ENCODE data around the gene PLPPR3. TPM values are rescaled to one million over a fixed set of nuclear protein-coding genes. Genes with fewer than 3 reads are reported as not detected.

Gene PLPPR3
- total and polyA plus RNA-seq, 5 donors from 2014 or later, result not detected

DNA sequence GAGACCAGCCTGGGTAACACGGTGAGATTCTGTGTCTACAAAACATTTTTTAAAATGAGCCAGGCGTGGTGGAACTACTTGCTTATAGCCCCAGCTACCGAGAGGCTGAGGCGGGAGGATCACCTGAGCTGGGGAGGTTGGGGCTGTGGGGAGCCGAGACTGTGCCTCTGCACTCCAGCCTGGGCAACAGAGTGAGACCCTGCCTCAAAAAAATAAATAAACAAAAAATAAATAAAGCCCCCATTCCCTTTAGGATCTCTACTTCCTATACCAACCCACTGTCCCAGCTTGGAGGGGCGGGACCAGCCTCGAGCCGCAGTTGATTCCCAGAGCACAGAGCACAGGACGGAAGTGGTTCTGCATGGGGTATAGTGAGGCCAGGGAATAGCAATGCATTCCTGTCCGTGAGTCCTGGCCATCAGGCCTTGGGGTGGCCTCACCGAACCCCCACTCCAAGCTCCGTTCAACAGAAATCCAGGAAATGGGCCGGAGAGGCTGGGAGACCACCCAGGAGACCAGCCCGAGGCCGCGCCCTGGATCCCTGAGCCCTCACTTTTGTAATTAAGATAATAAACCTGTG is 29.4 kb downstream of the PLPPR3 start:
- Mint-ChIP-seq H3K27ac (peak overlapping the region in 1 of 3 donors; percentile 31), H3K4me3 (no peak overlapping the region), H3K36me3 (no peaks in the 10 kb centered on the region), H3K27me3 (peaks cover 20% of the 10 kb centered on the region), H3K9me3 (no peaks in the 10 kb centered on the region), H3K4me1 (peaks cover 0 to 9% (median 4%) of the 10 kb centered on the region in 4 donors)
- Histone ChIP-seq H3K9me3 (ENCODE audit: control insufficient read depth in 2 of 2, low read length in 2 of 2) (no peaks in the 10 kb centered on the region), H3K36me3 (ENCODE audit: control insufficient read depth, insufficient read depth, low read length) (no peaks in the 10 kb centered on the region), H3K27ac (ENCODE audit: insufficient read depth, low read length, poor library complexity, severe bottlenecking) (no peak overlapping the region), H3K4me1 (ENCODE audit: control insufficient read depth, insufficient read depth, low read length, poor library complexity, severe bottlenecking) (peaks cover 6% of the 10 kb centered on the region), H3K4me3 (ENCODE audit: low read depth, low read length) (no peak overlapping the region), H3K27me3 (ENCODE audit: control insufficient read depth, insufficient read depth, low read length) (no peaks in the 10 kb centered on the region)
- ATAC-seq (ENCODE audit: low read depth in 2 of 2), result no peak
- DNase-seq, result no peak

- H3K27ac Mint-ChIP-seq, result peak overlapping the region in 2 of 3 donors; percentile 31 to 48
- no peaks in the 10 kb centered on the region for H3K27me3 ChIP-seq (ENCODE audit: control insufficient read depth, insufficient read depth, low read length)
- no peak overlapping the region for H3K4me3 Mint-ChIP-seq
- no peak overlapping the region for H3K4me3 ChIP-seq (ENCODE audit: low read depth, low read length)
- DNase-seq (no peak), ATAC-seq (ENCODE audit: low read depth in 2 of 2) (no peak)
- no peaks in the 10 kb centered on the region for H3K36me3 Mint-ChIP-seq
- H3K27ac ChIP-seq (ENCODE audit: insufficient read depth, low read length, poor library complexity, severe bottlenecking), result no peak overlapping the region
- no peaks in the 10 kb centered on the region for H3K9me3 Mint-ChIP-seq
- no peaks in the 10 kb centered on the region for H3K36me3 ChIP-seq (ENCODE audit: control insufficient read depth, insufficient read depth, low read length)
- H3K4me1 ChIP-seq (ENCODE audit: control insufficient read depth, insufficient read depth, low read length, poor library complexity, severe bottlenecking), result peaks cover 6% of the 10 kb centered on the region
- peaks cover 17% of the 10 kb centered on the region for H3K27me3 Mint-ChIP-seq
- no peaks in the 10 kb centered on the region for H3K9me3 ChIP-seq (ENCODE audit: control insufficient read depth in 2 of 2, low read length in 2 of 2)
- H3K4me1 Mint-ChIP-seq, result peaks cover 0 to 6% (median 2%) of the 10 kb centered on the region in 4 donors
These were observed 30.0 kb downstream of the PLPPR3 start for GRCh38 chr19:791567-792305.

DNA sequence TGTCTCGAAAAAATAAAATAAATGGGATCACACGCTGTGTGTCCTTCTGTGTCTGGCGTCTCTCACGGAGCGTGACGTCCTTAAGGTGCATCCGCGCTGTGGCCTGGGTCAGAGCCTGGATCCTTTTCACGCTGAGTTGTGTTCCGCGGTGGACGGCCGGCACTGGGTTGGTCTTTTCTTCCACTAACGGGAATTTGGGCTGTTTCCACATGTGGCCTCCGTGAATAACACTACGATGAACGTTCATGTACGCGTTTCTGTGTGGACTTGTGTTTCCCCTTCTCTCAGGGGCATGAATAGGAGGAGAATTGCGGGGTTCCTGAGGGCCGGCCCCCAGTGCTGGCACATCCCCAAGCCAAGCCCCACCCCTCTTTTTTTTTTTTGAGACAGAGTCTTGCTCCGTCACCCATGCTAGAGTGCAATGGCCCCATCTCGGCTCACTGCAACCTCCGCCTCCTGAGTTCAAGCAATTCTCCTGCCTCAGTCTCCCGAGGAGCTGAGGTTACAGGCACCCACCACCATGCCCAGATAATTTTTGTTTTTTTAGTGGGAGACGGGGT is 30.7 kb downstream of the PLPPR3 start:
- no peak for ATAC-seq (ENCODE audit: low read depth in 2 of 2)
- Mint-ChIP-seq H3K27ac (no peak overlapping the region), H3K36me3 (no peaks in the 10 kb centered on the region), H3K4me1 (peaks cover 0 to 4% (median 0%) of the 10 kb centered on the region in 4 donors), H3K9me3 (no peaks in the 10 kb centered on the region), H3K27me3 (peaks cover 16% of the 10 kb centered on the region), H3K4me3 (peak overlapping the region in 1 of 4 donors; percentile 30)
- Histone ChIP-seq H3K9me3 (ENCODE audit: control insufficient read depth in 2 of 2, low read length in 2 of 2) (no peaks in the 10 kb centered on the region), H3K4me1 (ENCODE audit: control insufficient read depth, insufficient read depth, low read length, poor library complexity, severe bottlenecking) (no peaks in the 10 kb centered on the region), H3K27ac (ENCODE audit: insufficient read depth, low read length, poor library complexity, severe bottlenecking) (no peak overlapping the region), H3K27me3 (ENCODE audit: control insufficient read depth, insufficient read depth, low read length) (no peaks in the 10 kb centered on the region), H3K36me3 (ENCODE audit: control insufficient read depth, insufficient read depth, low read length) (no peaks in the 10 kb centered on the region), H3K4me3 (ENCODE audit: low read depth, low read length) (no peak overlapping the region)
- no peak for DNase-seq

GRCh38 chr19:789701-790060 is 32.1 kb downstream of the PLPPR3 start:
- DNase-seq, result no peak
- no peaks in the 10 kb centered on the region for H3K36me3 ChIP-seq (ENCODE audit: control insufficient read depth, insufficient read depth, low read length)
- no peaks in the 10 kb centered on the region for H3K27me3 ChIP-seq (ENCODE audit: control insufficient read depth, insufficient read depth, low read length)
- H3K27ac ChIP-seq (ENCODE audit: insufficient read depth, low read length, poor library complexity, severe bottlenecking), result no peak overlapping the region
- no peak overlapping the region for H3K4me3 Mint-ChIP-seq
- no peaks in the 10 kb centered on the region for H3K36me3 Mint-ChIP-seq
- H3K27ac Mint-ChIP-seq, result no peak overlapping the region
- H3K4me3 ChIP-seq (ENCODE audit: low read depth, low read length), result no peak overlapping the region
- ATAC-seq (ENCODE audit: low read depth in 2 of 2), result no peak
- no peaks in the 10 kb centered on the region for H3K9me3 ChIP-seq (ENCODE audit: control insufficient read depth in 2 of 2, low read length in 2 of 2)
- no peaks in the 10 kb centered on the region for H3K4me1 ChIP-seq (ENCODE audit: control insufficient read depth, insufficient read depth, low read length, poor library complexity, severe bottlenecking)
- H3K9me3 Mint-ChIP-seq, result no peaks in the 10 kb centered on the region
- H3K4me1 Mint-ChIP-seq, result peaks cover 0 to 4% (median 0%) of the 10 kb centered on the region in 4 donors
- peaks cover 16% of the 10 kb centered on the region for H3K27me3 Mint-ChIP-seq

DNA sequence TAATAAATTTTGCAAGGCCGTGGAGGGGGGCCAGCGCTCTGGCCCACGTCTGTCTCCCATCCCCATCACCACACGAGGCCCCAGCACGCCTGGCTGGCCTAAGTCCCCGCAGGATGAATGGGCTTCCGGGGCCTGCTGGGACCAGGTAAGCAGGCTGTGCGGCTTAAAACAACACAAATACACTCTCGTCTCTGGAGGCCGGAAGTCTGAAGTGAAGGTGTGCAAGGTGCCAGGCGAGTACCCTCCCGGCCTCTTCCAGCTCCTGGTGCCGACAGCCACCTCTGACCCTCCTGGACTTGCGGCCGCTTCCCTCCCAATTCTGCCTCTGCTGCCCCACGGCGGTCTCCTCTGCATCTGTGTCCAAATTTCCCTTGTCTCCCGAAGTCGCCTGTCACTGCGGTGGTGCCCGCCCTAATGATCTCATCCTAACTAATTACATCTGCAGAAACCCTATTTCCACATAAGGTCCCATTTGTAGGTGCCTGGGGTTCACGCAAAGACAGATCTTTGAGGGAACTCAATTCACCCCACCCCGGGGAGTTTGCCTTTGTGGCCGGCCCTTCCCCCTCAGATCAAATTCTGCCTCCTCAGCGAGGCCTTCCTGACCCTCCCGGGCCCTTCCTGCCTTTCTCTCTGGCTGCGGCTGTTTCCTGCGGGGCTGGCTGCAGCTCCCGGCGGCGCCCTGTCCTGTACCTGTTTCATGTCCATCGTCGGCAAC is 32.6 kb downstream of the PLPPR3 start:
- Mint-ChIP-seq H3K27ac (peak overlapping the region in 1 of 3 donors; percentile 62), H3K4me1 (peaks cover 0 to 4% (median 0%) of the 10 kb centered on the region in 4 donors), H3K27me3 (peaks cover 16% of the 10 kb centered on the region), H3K9me3 (no peaks in the 10 kb centered on the region), H3K4me3 (peak overlapping the region in 1 of 4 donors; percentile 9), H3K36me3 (no peaks in the 10 kb centered on the region)
- no peak overlapping the region for H3K27ac ChIP-seq (ENCODE audit: insufficient read depth, low read length, poor library complexity, severe bottlenecking)
- H3K4me3 ChIP-seq (ENCODE audit: low read depth, low read length), result no peak overlapping the region
- H3K27me3 ChIP-seq (ENCODE audit: control insufficient read depth, insufficient read depth, low read length), result no peaks in the 10 kb centered on the region
- H3K4me1 ChIP-seq (ENCODE audit: control insufficient read depth, insufficient read depth, low read length, poor library complexity, severe bottlenecking), result no peaks in the 10 kb centered on the region
- ATAC-seq (ENCODE audit: low read depth in 2 of 2), result peak in 1 of 2 donors; percentile 25
- no peaks in the 10 kb centered on the region for H3K36me3 ChIP-seq (ENCODE audit: control insufficient read depth, insufficient read depth, low read length)
- peak in 1 of 3 donors; percentile 29 for DNase-seq
- H3K9me3 ChIP-seq (ENCODE audit: control insufficient read depth in 2 of 2, low read length in 2 of 2), result no peaks in the 10 kb centered on the region

DNA sequence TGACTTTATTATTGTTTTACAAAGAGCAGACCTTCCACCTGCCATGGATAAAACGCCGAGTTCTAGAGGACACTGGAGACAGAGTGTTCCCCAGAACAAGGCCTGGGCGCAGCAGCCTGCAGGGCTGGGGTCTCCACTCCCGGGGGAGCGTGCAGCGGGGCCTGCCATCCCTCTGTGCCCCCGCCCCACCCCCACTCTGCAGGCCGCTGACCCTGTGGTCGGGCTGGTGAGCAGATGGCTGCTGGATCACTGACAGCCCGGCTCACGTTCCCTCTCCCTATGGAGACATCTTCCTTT is 33.1 kb downstream of the PLPPR3 start:
- H3K36me3 Mint-ChIP-seq, result no peaks in the 10 kb centered on the region
- Histone ChIP-seq H3K9me3 (ENCODE audit: control insufficient read depth in 2 of 2, low read length in 2 of 2) (no peaks in the 10 kb centered on the region), H3K27ac (ENCODE audit: insufficient read depth, low read length, poor library complexity, severe bottlenecking) (no peak overlapping the region), H3K4me3 (ENCODE audit: low read depth, low read length) (no peak overlapping the region), H3K4me1 (ENCODE audit: control insufficient read depth, insufficient read depth, low read length, poor library complexity, severe bottlenecking) (no peaks in the 10 kb centered on the region), H3K27me3 (ENCODE audit: control insufficient read depth, insufficient read depth, low read length) (no peaks in the 10 kb centered on the region), H3K36me3 (ENCODE audit: control insufficient read depth, insufficient read depth, low read length) (no peaks in the 10 kb centered on the region)
- H3K9me3 Mint-ChIP-seq, result no peaks in the 10 kb centered on the region
- peaks cover 16% of the 10 kb centered on the region for H3K27me3 Mint-ChIP-seq
- peaks cover 0 to 4% (median 0%) of the 10 kb centered on the region in 4 donors for H3K4me1 Mint-ChIP-seq
- no peak for ATAC-seq (ENCODE audit: low read depth in 2 of 2)
- no peak overlapping the region for H3K27ac Mint-ChIP-seq
- DNase-seq, result no peak
- peak overlapping the region in 1 of 4 donors; percentile 9 for H3K4me3 Mint-ChIP-seq

GRCh38 chr19:787536-787935 is 34.2 kb downstream of the PLPPR3 start:
- Histone ChIP-seq H3K4me3 (ENCODE audit: low read depth, low read length) (no peak overlapping the region), H3K27ac (ENCODE audit: insufficient read depth, low read length, poor library complexity, severe bottlenecking) (no peak overlapping the region), H3K36me3 (ENCODE audit: control insufficient read depth, insufficient read depth, low read length) (no peaks in the 10 kb centered on the region), H3K4me1 (ENCODE audit: control insufficient read depth, insufficient read depth, low read length, poor library complexity, severe bottlenecking) (no peaks in the 10 kb centered on the region), H3K9me3 (ENCODE audit: control insufficient read depth in 2 of 2, low read length in 2 of 2) (no peaks in the 10 kb centered on the region), H3K27me3 (ENCODE audit: control insufficient read depth, insufficient read depth, low read length) (no peaks in the 10 kb centered on the region)
- DNase-seq, result no peak
- peaks cover 16% of the 10 kb centered on the region for H3K27me3 Mint-ChIP-seq
- no peak overlapping the region for H3K27ac Mint-ChIP-seq
- H3K36me3 Mint-ChIP-seq, result no peaks in the 10 kb centered on the region
- no peaks in the 10 kb centered on the region for H3K9me3 Mint-ChIP-seq
- H3K4me3 Mint-ChIP-seq, result no peak overlapping the region
- peaks cover 0 to 4% (median 0%) of the 10 kb centered on the region in 4 donors for H3K4me1 Mint-ChIP-seq
- ATAC-seq (ENCODE audit: low read depth in 2 of 2), result no peak

Measured in CD4-positive, CD25-positive, alpha-beta regulatory T cell (primary cell).